Right cardiac atrium (tissue), 5 donors: ENCODE measurements around the gene CHST11. TPM values are rescaled to one million over a fixed set of nuclear protein-coding genes. Genes with fewer than 3 reads are reported as not detected.

Source experiments
- ATAC-seq, 2 donors: fragments of 200-7000 bp; cut with Tn5 transposase; one replicate each; pipeline versions ENCODE4 v1.8.0 to v1.9.1; 2020; ENCODE audit warnings: moderate library complexity in 2 of 2, mild to moderate bottlenecking in 1 of 2
- DNase-seq, 3 donors: peaks; one replicate each; pipeline ENCODE4 v3.0.0-alpha.2; 2020
- H3K27ac ChIP-seq: one replicate; pipeline ENCODE4 v1.5.1; 2013; ENCODE audit warnings: mild to moderate bottlenecking, low read length, control low read depth, moderate library complexity
- H3K27me3 ChIP-seq: one replicate; pipeline ENCODE4 v1.6.1; 2013; ENCODE audit not compliant: control insufficient read depth, insufficient read depth
- H3K4me1 ChIP-seq: one replicate; pipeline ENCODE4 v1.6.1; 2013; ENCODE audit warnings: low read length; ENCODE audit not compliant: control insufficient read depth, insufficient read depth
- H3K4me3 ChIP-seq: one replicate; pipeline ENCODE4 v1.5.1; 2013; ENCODE audit warnings: low read length, control low read depth
- H3K9me3 ChIP-seq: one replicate; pipeline ENCODE4 v1.6.1; 2013; ENCODE audit warnings: low read length; ENCODE audit not compliant: control insufficient read depth
- WGBS: extraction: QIAGEN DNeasy Blood & Tissue Kit; methylation state at CpG from one replicate; pipeline ENCODE4 v1.1.7; 2013; 5-methylcytosine and 5-hydroxymethylcytosine counted together
- intact Hi-C, 4 donors: fragments of 100-400 bp; cut with DNase I; formaldehyde crosslinking; loops; one replicate each; pipeline versions ENCODE4 v1.11.0 to v1.14.0; 2022 to 2023
- long read RNA-seq, 4 donors: library from polyadenylated mRNA; unstranded; transcript quantifications; one replicate each; pipeline ENCODE4 v2.0.0, GENCODE V29; 2020 to 2021
- polyA plus RNA-seq: library from polyadenylated mRNA; stranded (reverse); fragments of 200-250 nt; gene quantifications from one replicate; pipeline ENCODE4 v1.2.3, GENCODE V29; 2013
- total RNA-seq, 4 donors: library from RNA; stranded (reverse); fragmentation: NEBNext Ultra II Directional; extraction: Animal tissue kit (Norgen Biotek cat#: 25700); gene quantifications; one replicate each; pipeline ENCODE4 v1.2.1, GENCODE V29; 2021
- donor health status: healthy with polysubstance abuse.
- donor health status: DM: no; HTN: yes; CAD: no.
- donor health status: DM: no; HTN: no; CAD: no.
- donor health status: DM: no; HTN: yes; CAD: no; lungs with severe emphysema.
- donor health status: DM: yes; HTN: yes; CAD: no.

The CHST11 gene
- total RNA-seq (10 to 100 TPM in 2 of 4 donors, 1 to 10 TPM in 2; 7.2 to 11.8 (median 10.5) TPM), polyA plus RNA-seq (3.1 TPM)
- long read RNA-seq, donor 1, full-length matches to known transcripts = 6 of 16 reads
- long read RNA-seq, donor 1, partial matches to known transcripts = 0 of 16 reads
- long read RNA-seq, donor 1, other reads (novel, unspliced or antisense) = 10 of 16 reads
- long read RNA-seq, donor 2, full-length matches to known transcripts = 1 of 4 reads
- long read RNA-seq, donor 2, partial matches to known transcripts = 0 of 4 reads
- long read RNA-seq, donor 2, other reads (novel, unspliced or antisense) = 3 of 4 reads
- long read RNA-seq, donor 3, partial matches to known transcripts = 0 of 3 reads
- long read RNA-seq, donor 3, other reads (novel, unspliced or antisense) = 3 of 3 reads
- long read RNA-seq, donor 4, full-length matches to known transcripts = 2 of 2 reads
- long read RNA-seq, donor 4, partial matches to known transcripts = 0 of 2 reads
- long read RNA-seq, donor 4, other reads (novel, unspliced or antisense) = 0 of 2 reads

- Histone ChIP-seq H3K27ac (peak within 1 kb of the TSS; percentile 46), H3K4me1 (peaks cover 3% of the 10 kb centered on the region), H3K27me3 (no peaks in the 10 kb centered on the region), H3K4me3 (peak within 1 kb of the TSS; percentile 70), H3K9me3 (no peaks in the 10 kb centered on the region)
- peak; percentile 86 to 94 (median 93) for DNase-seq
- intact Hi-C loops = loop anchor here in 2 of 4 donors (5.0 to 10.0 kb wide), 3 partner anchors 74 to 418 kb away; no protein-coding TSS in a partner anchor
- peak; percentile 96 for ATAC-seq
- WGBS = under 1% methylated on average over 47 of the region's 47 CpGs
These were observed at the start of gene CHST11 for GRCh38 chr12:104456417-104456949. TSS of gene CHST11 (plus strand) at chr12:104456948.

- DNase-seq (no peak), ATAC-seq (no peak)
- H3K4me1 ChIP-seq = peaks cover 2% of the 10 kb centered on the region
- H3K27ac ChIP-seq = no peak overlapping the region
- no peaks in the 10 kb centered on the region for H3K27me3 ChIP-seq
- WGBS = 90% methylated on average over 5 of the region's 5 CpGs
- no peak overlapping the region for H3K4me3 ChIP-seq
- intact Hi-C loops = no loop called here
- no peaks in the 10 kb centered on the region for H3K9me3 ChIP-seq
These were observed 49.3 kb upstream of the CHST11 start for GRCh38 chr12:104407438-104407837.

GRCh38 chr12:104407922-104408321 is 48.8 kb upstream of the CHST11 start:
- DNase-seq (no peak), ATAC-seq (peak in 1 of 2 donors; percentile 10)
- intact Hi-C loops = no loop called here
- 44% methylated on average over 4 of the region's 4 CpGs for WGBS
- Histone ChIP-seq H3K9me3 (no peaks in the 10 kb centered on the region), H3K27ac (no peak overlapping the region), H3K4me1 (peaks cover 2% of the 10 kb centered on the region), H3K27me3 (no peaks in the 10 kb centered on the region), H3K4me3 (no peak overlapping the region)

GRCh38 chr12:104410326-104410725 is 46.4 kb upstream of the CHST11 start:
- H3K27ac ChIP-seq = no peak overlapping the region
- DNase-seq = no peak
- peaks cover 2% of the 10 kb centered on the region for H3K4me1 ChIP-seq
- no peak overlapping the region for H3K4me3 ChIP-seq
- no peak for ATAC-seq
- H3K27me3 ChIP-seq = no peaks in the 10 kb centered on the region
- no peaks in the 10 kb centered on the region for H3K9me3 ChIP-seq
- intact Hi-C loops = no loop called here

- Histone ChIP-seq H3K27ac (no peak overlapping the region), H3K27me3 (no peaks in the 10 kb centered on the region), H3K4me1 (peaks cover 2% of the 10 kb centered on the region), H3K4me3 (no peak overlapping the region), H3K9me3 (no peaks in the 10 kb centered on the region)
- DNase-seq (no peak), ATAC-seq (no peak)
- intact Hi-C loops = no loop called here
- 100% methylated on average over 1 of the region's 1 CpG for WGBS
These were observed 46.0 kb upstream of the CHST11 start for GRCh38 chr12:104410786-104411185.

GRCh38 chr12:104411826-104412641 is 44.7 kb upstream of the CHST11 start:
- H3K9me3 ChIP-seq = no peaks in the 10 kb centered on the region
- H3K27me3 ChIP-seq = no peaks in the 10 kb centered on the region
- H3K4me1 ChIP-seq = peaks cover 2% of the 10 kb centered on the region
- DNase-seq (no peak), ATAC-seq (no peak)
- H3K27ac ChIP-seq = no peak overlapping the region
- 87% methylated on average over 16 of the region's 16 CpGs for WGBS
- intact Hi-C loops = no loop called here
- H3K4me3 ChIP-seq = no peak overlapping the region

- no peak for DNase-seq
- Histone ChIP-seq H3K4me1 (peaks cover 2% of the 10 kb centered on the region), H3K9me3 (no peaks in the 10 kb centered on the region), H3K27ac (no peak overlapping the region), H3K27me3 (no peaks in the 10 kb centered on the region), H3K4me3 (no peak overlapping the region)
- 82% methylated on average over 8 of the region's 8 CpGs for WGBS
- intact Hi-C loops = no loop called here
- ATAC-seq = no peak
These were observed 44.1 kb upstream of the CHST11 start for GRCh38 chr12:104412681-104413080.

GRCh38 chr12:104413330-104413729 is 43.4 kb upstream of the CHST11 start:
- intact Hi-C loops = no loop called here
- DNase-seq = no peak
- Histone ChIP-seq H3K4me1 (no peaks in the 10 kb centered on the region), H3K27ac (no peak overlapping the region), H3K27me3 (no peaks in the 10 kb centered on the region), H3K4me3 (no peak overlapping the region), H3K9me3 (no peaks in the 10 kb centered on the region)
- no peak for ATAC-seq
- 81% methylated on average over 6 of the region's 6 CpGs for WGBS

- Histone ChIP-seq H3K27me3 (no peaks in the 10 kb centered on the region), H3K4me3 (no peak overlapping the region), H3K4me1 (no peaks in the 10 kb centered on the region), H3K27ac (no peak overlapping the region), H3K9me3 (no peaks in the 10 kb centered on the region)
- intact Hi-C loops = no loop called here
- DNase-seq (no peak), ATAC-seq (no peak)
- 54% methylated on average over 6 of the region's 6 CpGs for WGBS
These were observed 42.0 kb upstream of the CHST11 start for GRCh38 chr12:104414581-104415341.

- 85% methylated on average over 9 of the region's 9 CpGs for WGBS
- H3K4me3 ChIP-seq = no peak overlapping the region
- no peaks in the 10 kb centered on the region for H3K9me3 ChIP-seq
- H3K4me1 ChIP-seq = no peaks in the 10 kb centered on the region
- ATAC-seq = no peak
- no peak overlapping the region for H3K27ac ChIP-seq
- no peak for DNase-seq
- intact Hi-C loops = no loop called here
- no peaks in the 10 kb centered on the region for H3K27me3 ChIP-seq
These were observed 41.3 kb upstream of the CHST11 start for GRCh38 chr12:104415342-104415980.
